Measurements from ENCODE around the gene MAPK4.
"Not testable (repeated sequence)": the region's sequence is repeated elsewhere in the genome, so short reads cannot be mapped to it uniquely, and the experiment has no call there.

MAPK4 gene

DNA sequence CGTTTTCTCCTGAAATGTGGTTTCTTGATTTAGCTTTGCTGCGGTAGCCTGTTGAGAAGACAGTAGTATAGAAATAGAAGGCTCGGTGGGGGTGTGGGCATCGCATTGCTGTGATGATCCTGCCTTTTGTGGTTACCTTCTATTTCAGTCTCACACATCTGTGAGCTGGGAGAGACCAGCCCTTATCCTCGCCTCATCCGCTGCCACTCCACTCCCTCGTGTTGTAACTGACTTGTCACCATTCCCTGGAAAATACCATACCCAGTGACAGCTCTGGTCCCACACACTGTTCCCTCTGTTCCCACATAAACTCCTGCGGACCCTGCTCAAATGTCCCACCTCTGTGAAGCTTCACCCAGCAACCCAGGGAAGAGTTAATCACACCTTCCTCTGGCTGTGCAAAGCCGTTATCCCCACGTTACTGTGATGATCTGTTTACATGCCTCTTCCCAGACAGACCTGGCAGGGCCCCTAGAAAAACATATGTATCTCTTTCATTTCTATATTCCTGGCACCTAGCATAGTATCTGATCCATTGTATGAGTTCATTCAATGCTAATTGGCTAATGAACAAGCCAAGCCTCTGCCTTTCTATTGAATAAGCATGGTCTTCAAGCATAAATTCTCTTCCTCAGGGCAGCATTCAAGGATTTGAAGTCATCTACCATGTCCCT, 114.6 kb downstream of the MAPK4 start:
- FAIRE-seq, result no peak
- DNase-seq (ENCODE audit: extremely low spot score, insufficient read length, low read depth), result no peak

DNA sequence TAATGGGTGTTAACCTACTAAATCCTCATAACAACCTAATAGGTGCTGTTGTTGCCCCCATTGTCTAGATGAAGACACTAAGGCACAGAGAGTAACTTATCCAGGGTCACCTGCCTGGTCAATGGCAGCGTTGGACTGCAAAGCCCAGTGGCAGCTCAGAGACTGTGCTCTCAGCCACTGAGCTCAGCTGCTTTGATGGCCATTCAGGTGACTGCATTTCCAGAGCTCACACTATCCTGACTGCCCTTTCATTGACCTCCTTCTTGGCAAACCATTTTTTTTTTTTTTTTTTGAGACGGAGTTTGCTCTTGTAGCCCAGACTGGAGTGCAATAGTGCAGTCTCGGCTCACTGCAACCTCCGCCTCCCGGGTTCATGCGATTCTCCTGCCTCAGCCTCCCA, 115.2 kb downstream of the MAPK4 start:
- FAIRE-seq, result no peak
- DNase-seq (ENCODE audit: extremely low spot score, insufficient read length, low read depth), result no peak

DNA sequence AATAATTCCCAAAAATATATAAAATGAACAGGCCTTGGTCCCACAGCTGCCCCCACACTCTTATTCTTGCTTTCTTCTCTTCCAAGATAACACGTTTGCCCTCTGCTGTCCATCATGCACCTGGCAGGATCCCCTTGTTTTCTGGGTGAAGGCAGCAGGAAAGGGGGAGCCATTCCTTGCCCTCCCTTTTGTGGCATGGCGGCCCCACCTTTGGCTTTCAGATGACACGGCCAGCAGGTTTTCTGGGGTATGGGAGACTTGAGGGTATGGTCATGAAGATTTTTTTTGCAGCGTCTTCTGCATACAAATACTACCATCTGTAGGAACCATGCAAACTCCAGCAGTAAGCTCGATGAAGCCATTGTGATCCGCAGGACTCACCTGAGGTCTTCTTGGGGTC, 118.8 kb downstream of the MAPK4 start:
- no peak for FAIRE-seq
- no peak for DNase-seq (ENCODE audit: extremely low spot score, insufficient read length, low read depth)

DNA sequence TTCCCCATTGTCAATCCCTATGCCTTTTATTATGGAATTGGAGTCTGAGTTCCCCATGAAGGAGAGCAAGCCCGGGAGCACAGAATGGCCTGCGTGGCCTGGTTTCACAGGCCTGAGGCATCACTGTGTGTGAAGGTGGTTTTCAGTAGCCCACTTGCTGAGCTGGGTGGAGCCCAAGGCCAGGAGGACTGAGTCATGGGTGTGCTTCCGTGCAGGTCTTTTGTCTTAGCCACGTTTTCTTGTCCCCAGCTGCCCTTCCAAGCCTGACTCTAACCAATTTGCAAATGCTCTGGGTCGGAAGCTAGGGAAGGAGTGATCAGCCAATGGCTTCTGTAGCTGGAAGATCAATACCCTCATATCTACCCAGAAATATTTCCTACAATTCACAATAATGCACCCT, 119.2 kb downstream of the MAPK4 start:
- no peak for DNase-seq (ENCODE audit: extremely low spot score, insufficient read length, low read depth)
- no peak for FAIRE-seq

DNA sequence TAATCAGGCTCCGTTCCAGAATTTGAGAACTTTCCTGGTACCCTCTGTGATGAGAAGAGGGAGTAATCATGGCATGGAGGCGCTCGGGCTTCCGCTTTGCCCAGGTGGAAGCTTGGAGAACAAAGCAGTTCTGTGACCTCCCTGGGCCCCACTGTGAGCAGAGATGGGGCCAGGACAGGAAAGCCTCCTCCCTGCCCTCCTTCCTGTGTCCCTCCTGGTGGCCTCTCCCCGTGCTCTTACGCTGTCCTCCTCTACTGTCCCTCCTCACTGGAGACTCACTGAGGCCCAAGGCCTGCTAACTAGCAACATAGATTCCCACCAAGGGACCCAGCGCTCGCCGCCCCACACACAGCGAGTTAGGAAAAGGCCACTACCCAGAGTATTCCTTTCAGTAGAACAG, 119.8 kb downstream of the MAPK4 start:
- no peak for DNase-seq (ENCODE audit: extremely low spot score, insufficient read length, low read depth)
- FAIRE-seq, result no peak

DNA sequence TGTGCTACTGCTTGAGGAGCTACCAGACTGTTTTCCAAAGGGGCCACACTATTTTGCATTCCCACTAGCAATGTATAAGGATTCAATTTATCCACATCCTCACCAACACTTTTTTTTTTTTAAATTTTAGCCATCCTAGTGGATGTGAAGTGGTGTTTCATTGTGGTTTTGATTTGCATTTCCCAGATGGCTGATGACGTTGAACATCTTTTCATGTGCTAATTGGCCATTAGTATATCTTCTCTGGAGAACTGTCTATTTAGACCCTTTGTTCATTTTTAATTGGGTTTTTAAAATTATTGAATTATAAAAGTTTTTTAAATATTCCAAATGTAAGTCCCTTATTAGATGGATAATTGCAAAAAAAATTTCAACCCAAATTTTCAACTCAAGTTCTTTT, 121.1 kb downstream of the MAPK4 start:
- DNase-seq (ENCODE audit: extremely low spot score, insufficient read length, low read depth), result no peak
- FAIRE-seq, result no peak

DNA sequence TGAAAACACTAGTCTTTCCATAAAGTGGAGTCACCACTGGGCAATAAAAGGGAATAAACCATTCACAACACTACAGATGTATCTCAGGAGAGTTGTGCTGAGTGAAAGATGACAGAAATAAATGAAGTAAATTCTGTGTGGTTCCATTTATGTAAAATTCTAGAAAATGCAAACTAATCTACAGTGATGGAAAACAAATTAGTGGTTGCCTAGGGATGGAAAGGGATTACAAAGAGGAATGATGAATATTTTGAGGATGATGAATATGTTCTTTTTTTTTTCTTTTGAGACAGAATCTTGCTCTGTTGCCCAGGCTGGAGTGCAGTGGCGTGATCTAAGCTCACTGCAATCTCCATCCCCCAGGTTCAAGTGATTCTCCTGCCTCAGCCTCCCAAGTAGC, 123.0 kb downstream of the MAPK4 start:
- no peak for FAIRE-seq
- DNase-seq (ENCODE audit: extremely low spot score, insufficient read length, low read depth), result no peak

DNA sequence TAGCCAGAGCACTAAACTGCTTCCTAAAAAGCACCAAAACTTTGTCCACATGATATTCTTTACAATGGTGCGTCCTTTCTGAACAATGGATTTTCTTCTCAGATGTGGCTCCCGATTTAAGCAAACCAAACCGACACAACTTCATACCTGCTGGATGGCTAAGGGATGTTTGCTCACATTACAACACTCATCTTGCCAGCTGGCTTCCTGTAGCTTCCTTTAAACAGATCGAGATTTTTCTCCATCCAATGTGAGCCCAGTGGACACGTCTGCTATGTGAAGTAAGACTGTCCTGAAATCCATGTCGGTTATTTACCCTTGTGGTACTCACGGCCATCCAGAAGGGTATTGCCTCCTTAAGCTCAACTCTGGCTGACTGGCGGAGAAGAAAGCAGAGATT, 126.5 kb downstream of the MAPK4 start:
- FAIRE-seq (no peak), DNase-seq (ENCODE audit: extremely low spot score, insufficient read length, low read depth) (no peak)

DNA sequence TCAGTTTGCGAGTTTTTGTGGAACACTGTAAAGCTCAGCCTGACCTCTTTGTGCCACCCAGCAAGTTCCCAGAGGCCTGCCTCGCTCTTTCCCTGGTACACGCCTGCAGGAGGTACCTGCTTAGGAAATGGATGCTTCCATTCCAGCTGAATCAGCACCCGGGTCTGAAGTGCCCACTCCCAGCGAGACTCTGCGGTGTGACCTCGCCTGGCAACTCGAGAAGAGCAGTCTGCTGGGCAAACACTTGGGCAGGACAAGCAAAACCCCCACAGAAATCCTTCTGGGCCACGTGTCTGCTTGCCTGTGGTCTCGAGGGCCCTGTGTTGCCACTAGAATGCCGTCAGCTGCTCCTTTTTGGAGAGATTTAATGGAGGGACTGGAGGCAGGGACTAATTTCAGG, 127.6 kb downstream of the MAPK4 start:
- DNase-seq (ENCODE audit: extremely low spot score, insufficient read length, low read depth) (no peak), FAIRE-seq (no peak)

DNA sequence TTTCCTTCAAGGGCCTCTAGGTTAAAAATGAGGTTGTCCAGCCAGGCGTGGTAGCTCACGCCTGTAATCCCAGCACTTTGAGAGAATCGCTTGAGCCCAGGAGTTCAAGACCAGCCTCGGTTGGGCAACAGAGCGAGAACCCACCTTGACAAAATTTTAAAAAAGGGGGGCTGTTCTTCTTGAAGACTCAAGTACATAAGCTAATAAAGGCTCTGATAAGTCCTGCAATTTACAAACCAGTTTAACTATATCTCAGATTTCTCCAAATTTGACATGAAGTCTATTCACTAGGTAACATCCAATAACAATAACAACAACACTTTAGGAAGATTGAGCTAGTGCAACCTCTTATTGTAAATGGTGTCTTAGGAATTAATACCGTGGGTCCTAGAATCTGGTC, 129.7 kb downstream of the MAPK4 start:
- no peak for FAIRE-seq
- no peak for DNase-seq (ENCODE audit: extremely low spot score, insufficient read length, low read depth)

DNA sequence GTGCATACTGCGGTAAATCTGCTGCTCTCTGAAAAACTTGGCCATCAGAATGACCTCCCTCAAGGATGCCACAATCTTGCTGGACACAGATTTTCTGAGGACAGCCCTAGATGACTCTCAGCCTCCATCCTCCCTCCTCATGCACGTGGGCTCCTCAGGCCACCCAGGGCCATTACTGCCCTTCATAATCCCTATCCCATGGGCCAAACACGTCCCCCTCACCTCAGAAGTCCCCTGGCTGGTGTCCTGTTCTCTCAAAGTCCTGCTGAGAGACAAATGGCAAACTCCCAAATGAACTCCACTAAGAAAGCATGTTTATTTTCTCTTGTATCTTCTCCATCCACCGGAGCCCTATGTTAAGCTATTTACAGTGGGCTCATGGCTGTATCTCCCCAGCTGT, 134.3 kb downstream of the MAPK4 start:
- FAIRE-seq (no peak), DNase-seq (ENCODE audit: extremely low spot score, insufficient read length, low read depth) (no peak)

DNA sequence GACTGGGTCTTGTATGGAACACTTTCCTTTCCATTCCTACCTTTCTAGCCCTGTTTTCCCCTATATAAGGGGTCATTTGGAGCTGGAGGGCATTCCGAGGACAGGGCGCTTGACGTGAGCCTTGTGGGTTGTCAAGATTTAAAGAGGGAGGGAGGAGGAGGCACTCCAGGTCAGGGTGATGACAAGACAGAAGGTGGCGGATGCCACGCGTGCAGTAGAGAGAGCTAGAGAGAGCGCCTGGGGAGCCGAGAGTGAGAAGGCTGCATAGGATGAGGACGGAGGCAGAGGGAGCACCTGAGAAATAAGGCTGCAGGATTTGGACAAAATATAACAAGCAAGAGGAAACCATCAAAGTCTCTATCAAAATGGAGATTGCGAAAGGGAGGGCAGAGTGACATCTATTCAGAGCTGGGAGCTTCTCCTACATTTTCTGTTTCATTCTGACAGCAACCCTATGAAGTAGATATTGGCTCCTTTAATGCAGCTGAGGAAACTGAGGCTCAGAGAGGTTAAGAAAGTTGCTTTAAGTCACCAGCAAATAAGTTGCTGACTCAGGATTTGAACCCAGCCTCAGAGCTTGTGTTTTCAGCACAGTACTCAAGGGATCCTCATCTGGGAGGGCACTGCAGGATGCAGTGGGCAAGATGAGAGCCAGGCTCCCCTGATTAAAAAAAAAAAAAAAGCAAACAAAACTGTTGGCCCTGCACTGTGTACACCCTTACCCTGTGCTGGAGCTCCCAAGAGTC, 135.7 kb downstream of the MAPK4 start:
- FAIRE-seq (no peak), DNase-seq (ENCODE audit: extremely low spot score, insufficient read length, low read depth) (no peak)

DNA sequence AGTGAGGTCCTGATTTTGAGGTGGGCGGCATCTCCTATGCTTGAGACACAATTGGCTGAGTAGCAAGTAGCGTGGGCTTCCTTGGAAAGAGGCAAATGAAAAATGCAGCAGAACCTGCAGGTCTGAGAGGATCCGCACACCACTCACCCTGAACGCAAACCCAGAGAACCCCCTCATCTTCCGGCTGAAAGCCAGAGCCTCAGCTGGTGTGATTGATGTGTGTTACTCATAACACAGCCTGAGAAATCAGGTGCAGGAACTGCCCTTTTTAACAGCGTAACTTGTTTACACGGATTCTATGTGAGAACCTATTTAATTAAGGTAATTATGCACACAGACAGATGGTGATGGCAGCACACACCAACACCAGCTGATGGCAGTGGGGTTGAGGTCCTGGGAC, 136.5 kb downstream of the MAPK4 start:
- DNase-seq (ENCODE audit: extremely low spot score, insufficient read length, low read depth) (no peak), FAIRE-seq (peak; percentile 59)

DNA sequence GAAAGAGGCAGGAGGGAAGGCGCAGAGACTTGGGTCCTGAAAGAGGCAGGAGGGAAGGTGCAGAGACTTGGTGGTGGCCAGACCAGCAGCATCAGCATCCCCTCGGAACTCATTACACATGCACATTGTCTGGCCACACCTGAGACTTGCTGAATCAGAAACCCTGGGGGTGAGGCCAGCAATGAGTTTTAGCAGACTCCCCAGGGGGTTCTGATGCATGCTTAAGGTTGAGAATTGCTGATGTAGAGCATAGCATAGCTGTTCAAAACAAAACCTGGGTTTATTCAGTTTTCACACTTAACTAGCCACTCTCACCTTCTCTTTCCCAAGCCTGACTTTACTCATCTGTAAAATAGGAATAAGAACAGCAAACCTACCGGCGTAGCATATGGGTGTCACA, 137.0 kb downstream of the MAPK4 start:
- FAIRE-seq, result peak; percentile 78
- peak; percentile 23 for DNase-seq (ENCODE audit: extremely low spot score, insufficient read length, low read depth)

DNA sequence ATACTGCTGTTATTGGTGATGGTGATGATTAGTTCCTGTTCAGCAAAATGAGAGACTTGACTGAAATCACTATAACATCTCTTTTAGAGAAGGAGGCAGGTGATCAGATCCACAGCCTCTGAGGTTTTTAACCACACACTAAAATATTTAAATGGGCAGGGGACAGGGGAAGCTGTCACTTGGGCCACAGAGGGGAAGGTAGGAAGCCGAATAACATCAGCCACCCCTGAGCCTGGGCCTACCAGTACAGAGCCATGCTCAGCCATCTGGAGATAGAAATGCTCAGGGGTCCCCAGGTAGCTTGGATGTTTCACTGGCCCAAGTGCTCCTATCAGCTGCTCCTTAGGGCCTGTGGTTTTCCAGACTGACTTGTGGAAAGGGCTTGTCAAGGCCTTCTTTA, 137.6 kb downstream of the MAPK4 start:
- FAIRE-seq (peak; percentile 51), DNase-seq (ENCODE audit: extremely low spot score, insufficient read length, low read depth) (no peak)

DNA sequence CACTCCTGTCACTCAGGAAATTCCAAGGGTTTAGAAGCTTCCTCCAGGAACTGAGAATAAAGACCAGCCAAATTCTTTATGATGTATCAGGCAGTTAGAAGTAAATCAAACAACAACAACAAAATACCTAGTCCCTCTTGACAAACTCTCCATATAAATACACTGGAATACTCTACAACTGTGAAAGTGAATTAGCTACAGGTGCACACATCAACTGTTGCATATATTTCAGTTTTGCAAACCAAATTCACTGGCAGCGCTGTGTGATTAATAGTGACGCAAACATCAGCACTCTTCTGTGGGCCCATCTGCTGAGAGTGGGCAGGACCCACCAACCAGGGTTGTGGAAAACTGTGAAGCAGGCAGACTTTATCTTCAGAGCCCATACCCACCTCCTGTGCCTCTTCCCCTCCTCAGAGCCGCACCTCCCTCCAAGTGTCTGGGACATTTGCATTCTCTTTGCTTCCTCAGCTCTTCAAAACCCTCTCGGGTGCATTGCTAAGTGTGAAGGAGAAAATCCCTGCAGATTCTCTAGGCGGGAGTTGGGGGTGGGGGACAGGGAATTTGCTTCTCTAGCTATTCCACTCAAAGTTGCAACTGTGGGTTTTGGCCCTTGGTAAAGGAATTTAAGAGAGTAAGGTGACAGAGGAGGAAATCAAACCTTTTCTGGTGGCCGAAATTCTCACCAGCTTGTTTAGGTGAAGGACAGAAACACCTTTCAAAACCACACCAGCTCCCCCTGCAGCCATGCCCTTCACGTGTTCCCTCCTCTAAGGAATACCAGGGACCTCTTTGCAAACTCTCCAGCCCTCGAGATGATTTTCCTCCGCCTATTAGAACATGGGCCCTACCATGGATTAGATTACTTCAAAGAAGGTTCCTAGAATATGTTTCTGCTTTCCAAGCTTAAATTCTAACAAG, 140.6 kb downstream of the MAPK4 start:
- DNase-seq (ENCODE audit: extremely low spot score, insufficient read length, low read depth) (no peak), FAIRE-seq (no peak)

DNA sequence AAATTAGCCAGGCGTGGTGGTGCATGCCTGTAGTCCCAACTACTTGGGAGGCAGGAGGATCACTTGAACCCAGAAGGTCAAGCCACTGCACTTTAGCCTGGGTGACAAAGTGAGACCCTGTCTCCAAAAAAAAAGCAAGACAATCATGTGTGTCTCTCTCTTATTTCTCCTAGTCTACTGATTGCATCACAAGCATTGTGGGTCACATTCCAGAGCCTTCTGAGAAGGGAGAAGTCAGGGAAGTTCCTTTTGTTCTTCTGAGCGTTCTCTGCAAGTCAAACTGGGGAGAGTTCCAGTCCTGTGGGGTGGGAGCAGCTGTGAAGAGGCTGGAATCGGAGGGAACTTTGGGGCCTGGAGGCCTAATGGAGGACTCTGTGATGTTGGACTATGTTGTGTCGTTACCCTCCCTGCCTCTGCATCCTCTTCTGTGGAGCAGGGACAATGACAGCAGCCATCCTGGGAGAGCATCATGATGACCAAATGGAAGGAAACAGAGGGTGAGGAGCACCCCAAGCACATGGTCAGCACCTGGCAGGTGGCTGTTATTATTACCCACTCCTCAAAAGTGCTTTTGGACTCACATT, 144.6 kb downstream of the MAPK4 start:
- DNase-seq (ENCODE audit: extremely low spot score, insufficient read length, low read depth), result no peak
- no peak for FAIRE-seq

DNA sequence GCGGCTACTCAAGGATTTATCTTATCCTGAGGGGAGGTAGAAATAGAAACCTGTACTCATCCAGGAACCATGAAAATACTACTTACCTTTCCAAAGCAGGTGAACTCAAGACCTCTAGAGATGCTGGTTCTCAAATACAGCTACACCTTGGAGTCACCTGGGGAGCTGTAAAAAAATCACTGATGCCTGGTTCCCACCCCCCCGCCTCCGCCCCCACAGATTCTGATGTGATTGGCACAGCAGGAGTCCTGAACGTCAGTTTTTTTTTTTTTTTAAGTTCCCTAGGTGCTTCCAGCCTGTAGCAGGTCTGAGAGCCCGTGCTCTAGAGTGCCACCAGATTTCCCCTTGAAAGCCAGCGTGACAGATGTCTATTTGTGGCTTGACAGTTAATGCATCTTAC, 146.3 kb downstream of the MAPK4 start:
- no peak for DNase-seq (ENCODE audit: extremely low spot score, insufficient read length, low read depth)
- FAIRE-seq, result no peak

DNA sequence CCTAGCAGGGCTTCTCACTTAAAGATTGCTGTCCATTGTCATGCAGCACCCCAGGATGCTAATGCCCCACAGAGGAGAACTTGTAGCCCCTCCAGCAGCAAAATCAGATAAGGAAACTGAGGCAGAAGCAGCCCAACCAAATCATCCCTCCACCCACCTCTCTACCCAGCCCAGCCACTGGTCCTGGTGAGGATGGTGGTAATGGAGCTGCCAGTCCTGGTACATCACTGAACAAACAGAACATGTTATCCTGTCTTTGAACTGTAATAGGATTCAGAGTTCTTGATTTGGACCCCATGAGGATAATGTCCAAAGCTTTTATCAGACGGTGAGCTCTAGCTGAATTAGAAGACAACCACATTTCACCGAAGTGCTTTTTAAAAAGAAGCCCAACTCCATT, 146.8 kb downstream of the MAPK4 start:
- FAIRE-seq (no peak), DNase-seq (ENCODE audit: extremely low spot score, insufficient read length, low read depth) (no peak)

DNA sequence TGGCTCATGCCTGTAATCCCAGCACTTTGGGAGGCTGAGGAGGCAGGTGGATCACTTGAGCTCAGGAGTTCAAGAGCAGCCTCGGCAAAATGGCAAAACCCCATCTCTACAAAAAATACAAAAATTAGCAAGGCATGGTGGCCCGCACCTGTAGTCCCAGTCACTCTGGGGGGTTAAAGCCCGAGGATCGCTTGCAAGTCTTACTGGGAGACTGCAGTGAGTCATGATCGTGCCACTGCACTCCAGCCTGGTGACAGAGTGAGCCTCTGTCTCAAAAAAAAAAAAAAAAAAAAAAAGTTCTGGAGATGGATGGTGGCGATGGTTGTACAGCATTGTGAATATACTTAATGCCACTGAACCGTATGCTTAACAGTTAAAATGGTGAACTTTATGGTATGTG, 147.4 kb downstream of the MAPK4 start:
- not testable (repeated sequence) for DNase-seq (ENCODE audit: extremely low spot score, insufficient read length, low read depth); FAIRE-seq
